SKM-1 treated with dmso at 0.1 percent for 144 hours (cell line): ENCODE data around the gene HUNK.

ENCODE experiments used
- DNase-seq: peaks from one replicate; lab custom pipeline; 2025; ENCODE audit not compliant: unreplicated experiment; lab: John Stamatoyannopoulos, UW

Gene HUNK

DNA sequence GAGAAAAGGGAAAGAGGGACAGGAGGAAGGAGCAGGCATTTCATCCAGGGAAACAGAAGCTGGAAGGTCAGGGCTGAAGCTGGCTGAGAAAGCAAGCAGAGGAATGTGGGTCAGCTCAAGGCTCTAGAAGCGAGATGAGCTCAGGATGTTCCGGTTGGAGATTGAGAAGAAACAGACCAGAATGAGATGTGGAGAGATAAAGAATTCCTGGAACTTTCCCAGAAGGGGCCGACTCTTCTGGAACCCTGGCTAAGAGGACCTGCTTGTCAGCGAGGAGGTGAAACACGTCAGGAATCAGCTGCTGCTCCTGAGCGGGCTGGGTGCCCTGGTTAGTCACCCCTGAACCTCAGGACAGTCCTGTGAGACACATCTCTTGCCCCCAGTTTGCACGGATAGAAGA lies 75.9 kb downstream of the HUNK start:
- no peak for DNase-seq

DNA sequence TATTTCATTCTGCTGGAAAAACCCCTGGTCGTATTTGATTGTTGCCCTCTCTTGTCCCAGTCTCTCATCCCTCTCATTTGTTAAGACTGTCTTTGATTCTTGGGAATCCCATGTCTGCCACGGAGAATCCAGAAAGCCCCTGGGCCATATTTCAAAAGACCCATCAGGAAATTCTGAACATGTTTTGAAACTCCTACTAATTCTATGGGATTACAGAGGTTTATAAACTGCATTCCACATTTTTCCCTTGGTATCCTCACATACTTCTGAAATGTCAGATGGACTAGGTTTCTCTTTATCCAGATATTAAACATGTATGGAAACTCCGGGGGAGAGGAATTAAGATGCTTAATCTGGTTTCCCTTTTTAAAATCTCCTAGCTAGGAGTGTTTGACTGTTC lies 80.0 kb downstream of the HUNK start:
- no peak for DNase-seq

DNA sequence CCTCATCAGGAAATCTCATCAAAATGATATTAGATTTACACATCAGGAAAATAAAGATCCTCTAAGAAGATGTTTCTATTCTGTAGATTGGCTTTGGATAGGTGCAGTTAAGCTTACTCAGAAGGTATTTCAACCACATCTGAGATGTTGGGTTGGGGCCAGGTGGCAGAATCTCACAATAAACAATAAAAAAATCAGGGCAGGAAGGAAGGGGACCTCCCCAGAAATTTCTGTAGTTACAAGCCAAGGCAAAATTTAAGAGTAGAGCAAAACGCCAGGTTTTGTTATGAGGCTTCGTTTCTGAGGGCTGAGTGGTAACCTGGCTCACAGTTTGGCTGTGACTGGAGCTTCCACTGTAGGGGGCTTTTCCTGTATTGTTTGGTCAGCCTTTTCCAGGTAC lies 84.8 kb downstream of the HUNK start:
- DNase-seq, result no peak

DNA sequence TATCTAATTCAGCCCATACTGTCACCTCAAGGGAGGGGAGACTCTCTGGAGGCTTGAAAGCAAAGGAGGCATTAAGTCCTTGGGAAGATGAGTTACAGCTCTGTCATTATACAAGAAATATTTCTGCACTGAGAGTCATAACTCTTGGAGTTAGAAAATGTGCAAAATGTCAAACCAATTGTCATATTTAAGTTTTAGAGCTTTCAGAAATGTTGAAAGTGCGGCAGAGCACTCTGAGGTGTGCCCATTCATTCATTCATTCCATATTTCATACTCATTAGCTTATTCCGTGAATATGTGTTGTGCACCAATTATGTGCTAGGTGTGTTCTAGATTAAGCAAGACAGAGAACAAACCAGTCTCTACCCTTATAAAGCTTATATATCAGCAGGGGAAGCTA lies 87.1 kb downstream of the HUNK start:
- no peak for DNase-seq

DNA sequence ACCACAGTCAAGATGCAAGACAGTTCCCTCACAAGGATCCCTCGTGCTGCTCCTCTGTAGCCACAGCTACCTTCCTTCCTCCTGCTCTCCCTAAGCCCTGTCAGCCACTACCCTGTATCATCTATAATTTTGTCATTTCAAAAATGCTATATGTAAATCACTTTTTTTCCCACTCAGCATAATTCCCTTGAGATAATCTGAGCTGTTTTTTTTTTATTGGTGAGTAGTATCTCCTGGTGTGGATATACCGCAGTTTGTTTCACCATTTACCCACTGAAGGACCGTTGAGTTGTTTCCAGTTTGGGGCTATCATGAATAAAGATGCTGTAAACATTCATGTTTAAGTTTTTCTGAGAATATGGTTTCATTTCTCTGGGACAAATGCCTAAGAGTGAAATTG lies 88.2 kb downstream of the HUNK start:
- DNase-seq, result no peak

DNA sequence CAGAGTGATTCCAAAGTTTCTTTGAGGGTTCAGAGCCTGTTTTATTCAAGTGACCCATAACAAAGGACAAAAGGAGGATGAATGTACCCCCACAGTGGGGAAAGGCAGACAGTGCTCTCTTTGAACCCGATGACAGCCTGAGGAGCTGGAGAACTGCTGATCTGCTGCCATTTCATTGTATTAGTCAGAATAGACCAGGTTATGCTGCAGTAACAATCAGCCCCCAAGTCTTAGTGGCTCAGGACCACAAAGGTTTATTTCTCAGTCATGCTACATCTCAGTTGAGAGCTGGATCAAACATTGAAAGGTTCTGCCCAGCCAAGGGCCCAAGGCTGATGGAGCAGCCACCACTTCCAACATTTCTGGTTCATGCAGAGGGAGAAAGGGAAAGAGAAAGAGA lies 88.9 kb downstream of the HUNK start:
- DNase-seq, result no peak

DNA sequence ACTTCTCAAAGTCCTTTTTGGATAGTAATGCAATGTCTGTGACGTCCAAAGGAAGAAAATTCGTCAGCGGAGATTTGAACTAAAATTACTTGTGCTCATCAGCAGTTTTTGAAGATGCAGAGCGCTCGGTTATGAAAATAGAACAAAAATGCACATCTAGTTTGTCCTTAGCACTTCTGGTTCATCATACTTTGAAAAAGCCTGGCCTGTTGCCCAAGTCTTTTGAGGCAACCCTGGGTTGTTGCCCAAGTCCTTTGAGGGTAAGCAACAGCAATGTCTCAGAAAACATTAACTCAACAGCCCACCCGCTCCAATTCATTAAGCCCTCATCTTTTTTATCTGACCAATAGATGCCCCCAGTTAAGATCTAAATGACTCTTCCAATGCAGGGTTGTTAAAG lies 91.9 kb downstream of the HUNK start:
- no peak for DNase-seq

DNA sequence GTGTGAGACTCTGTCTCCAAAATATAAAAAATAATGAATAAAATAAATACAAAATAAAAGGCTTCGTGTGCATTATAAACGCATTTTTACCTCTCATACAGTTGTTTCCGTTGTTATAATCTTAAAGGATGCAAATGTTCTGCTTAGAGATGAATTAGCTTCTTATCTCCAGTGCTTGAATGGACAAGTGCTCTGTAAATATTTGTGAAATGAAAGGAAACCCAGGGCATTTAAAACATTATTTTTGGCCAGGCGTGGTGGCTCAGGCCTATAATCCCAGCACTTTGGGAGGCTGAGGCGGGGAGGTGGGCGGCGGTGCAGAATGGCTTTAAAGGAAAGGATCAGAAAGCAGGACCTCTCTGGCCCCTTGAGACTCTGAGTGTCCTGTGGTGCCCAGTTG lies 94.5 kb downstream of the HUNK start:
- no peak for DNase-seq

DNA sequence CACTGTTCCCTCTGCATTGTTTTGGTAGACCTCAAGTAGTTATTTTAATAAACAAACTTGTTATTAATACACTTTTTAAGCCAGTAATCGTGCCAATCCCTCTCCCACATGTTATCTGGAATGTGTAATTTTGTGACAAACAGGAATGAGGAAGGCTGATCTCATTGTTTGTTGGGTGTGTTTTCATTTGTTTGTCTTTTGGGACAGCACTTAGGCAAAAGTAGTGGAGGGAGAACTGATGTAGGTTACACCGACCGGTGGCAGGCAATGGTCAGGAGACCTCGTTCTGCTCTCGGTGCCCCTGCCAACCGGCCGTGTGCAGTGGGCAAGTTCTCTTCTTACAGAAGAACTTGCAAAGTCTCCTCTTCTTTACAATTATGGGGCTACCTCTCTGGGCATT lies 99.8 kb downstream of the HUNK start:
- DNase-seq, result no peak

DNA sequence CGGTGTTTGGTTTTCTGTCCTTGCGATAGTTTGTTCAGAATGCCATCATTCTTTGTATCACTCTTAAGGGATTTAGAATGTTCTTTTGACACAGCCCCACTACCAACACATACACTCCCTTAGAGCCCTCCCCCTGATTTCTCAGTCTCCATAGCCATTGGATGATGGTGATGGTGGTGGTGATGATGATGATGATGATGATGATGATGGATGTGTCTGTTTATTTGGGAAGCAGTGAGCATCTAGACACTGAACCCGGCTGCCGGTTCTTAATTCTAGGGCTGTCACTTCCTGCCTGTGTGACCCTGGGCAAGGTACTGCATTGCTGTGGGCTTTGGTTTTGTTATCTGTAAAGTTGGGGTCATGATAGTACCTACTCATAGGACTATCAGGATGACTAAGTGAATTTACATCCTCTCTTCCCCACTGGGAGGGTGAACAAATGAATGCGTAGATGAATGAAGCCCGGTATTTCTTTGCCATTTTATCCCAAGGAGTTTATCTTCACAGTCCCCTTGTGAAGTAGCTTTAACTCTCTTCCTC lies 100.7 kb downstream of the HUNK start:
- DNase-seq, result no peak

DNA sequence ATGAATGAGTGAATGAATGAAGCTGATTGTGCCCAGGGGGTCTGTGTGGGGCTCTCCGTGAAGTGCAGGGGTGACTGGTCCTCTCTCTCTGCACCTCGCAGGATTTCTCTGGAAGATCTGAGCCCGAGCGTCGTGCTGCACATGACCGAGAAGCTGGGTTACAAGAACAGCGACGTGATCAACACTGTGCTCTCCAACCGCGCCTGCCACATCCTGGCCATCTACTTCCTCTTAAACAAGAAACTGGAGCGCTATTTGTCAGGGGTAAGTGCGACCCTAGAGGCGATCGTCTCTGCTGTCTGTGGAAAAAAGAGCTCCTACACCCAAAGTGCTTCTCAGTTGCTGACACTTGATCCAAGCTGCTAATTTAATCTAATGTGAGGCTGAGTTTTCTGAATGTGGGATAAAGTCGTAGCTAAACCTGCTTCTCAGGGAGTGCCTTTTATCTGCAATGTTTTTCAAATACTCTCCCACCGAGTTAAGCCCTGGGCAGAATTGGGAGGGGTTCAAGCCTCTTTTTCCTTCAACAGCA lies 101.7 kb downstream of the HUNK start:
- peak; percentile 30 for DNase-seq

DNA sequence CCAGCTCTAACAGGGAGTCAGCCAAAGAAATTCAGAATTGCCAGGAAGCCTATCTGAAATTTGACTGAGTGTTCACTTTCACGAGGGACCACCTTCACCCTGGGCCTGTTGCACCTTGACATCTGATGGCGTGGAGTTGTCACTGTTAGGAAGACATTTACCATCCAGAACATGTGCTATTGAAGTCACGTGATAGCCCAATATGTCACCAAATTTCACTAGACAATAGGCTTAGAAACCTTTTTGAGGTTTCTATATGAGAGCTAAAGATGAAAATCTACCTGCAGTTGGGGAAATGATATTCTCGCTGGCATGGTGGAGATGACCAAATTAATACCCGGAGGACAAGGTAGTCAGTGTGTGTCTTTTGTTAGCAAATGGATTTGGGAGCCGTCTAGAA lies 102.7 kb downstream of the HUNK start:
- no peak for DNase-seq

DNA sequence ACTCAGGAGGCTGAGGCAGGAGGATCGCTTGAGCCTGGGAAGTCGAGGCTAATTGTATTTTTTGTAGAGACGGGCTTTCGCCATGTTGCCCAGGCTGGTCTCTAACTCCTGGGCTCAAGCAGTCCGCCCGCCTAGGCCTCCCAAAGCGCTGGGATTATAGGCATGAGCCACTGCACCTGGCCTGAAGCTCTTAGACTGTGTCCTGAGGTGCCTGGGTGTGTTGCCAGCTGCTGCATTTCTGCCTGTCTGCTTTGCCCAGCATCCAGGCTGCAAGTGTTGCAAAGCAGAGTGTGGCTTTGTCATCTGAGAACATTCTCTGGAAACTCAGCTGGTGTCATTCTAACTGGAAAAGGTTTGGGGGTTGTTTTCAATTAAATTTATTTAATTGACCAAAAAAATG lies 105.0 kb downstream of the HUNK start:
- DNase-seq, result no peak

DNA sequence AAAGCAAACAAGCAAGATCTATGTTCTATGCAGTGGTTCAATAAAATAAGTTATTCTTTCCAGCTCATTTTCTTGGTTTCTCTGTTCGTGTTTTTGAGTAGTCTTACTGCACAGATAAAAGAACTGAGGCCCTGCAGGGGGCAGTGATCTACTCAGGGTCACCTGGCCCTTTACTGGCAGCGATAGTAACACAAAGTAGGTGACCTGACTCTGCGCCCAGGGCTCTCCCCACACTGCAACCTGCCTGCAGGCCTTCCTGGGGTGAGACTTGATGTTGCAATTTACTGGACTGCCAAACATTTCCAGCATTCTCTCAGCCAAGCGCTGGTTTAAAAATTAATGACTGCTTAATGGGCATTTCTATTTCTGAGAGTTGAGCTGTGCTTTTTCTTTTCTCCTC lies 110.3 kb downstream of the HUNK start:
- no peak for DNase-seq

DNA sequence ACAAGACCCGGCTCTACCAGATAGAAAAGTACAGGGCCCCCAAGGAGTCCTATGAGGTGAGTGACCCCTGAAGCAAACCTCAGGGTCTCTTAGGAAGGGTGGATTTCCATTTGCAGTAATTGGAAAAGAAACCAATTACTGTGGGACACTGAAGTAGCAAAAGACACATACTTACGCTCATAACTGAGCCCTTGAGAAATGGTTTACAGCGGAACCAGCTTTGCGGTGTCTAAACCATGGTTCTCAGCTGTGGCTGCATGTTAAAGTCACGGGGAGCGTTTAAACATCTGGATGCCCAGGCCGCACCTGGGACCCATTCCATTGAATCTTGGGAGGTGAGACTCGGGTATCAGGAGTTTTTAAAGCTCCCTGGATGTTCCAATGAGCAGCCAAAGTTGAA lies 110.7 kb downstream of the HUNK start:
- DNase-seq, result no peak

DNA sequence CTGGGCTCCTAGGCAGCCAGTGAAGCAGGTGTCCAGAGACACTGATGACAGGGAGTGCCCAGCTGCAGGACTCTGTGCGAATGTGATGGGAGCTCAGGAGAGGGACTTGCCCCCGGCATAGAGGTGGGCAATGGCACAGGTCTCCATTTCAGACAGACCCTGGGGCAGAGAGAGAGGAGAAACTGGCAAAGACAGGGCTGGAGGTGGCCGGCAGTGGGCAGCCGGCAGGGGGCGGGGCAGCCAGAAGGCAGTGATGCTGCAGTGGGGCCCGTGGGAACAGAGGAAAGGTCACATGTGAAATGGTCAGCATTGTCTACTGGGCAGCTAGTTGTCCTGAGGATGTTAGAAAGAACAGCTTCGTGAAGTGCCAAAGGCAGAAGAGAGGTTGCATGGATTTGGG lies 112.6 kb downstream of the HUNK start:
- DNase-seq, result no peak

DNA sequence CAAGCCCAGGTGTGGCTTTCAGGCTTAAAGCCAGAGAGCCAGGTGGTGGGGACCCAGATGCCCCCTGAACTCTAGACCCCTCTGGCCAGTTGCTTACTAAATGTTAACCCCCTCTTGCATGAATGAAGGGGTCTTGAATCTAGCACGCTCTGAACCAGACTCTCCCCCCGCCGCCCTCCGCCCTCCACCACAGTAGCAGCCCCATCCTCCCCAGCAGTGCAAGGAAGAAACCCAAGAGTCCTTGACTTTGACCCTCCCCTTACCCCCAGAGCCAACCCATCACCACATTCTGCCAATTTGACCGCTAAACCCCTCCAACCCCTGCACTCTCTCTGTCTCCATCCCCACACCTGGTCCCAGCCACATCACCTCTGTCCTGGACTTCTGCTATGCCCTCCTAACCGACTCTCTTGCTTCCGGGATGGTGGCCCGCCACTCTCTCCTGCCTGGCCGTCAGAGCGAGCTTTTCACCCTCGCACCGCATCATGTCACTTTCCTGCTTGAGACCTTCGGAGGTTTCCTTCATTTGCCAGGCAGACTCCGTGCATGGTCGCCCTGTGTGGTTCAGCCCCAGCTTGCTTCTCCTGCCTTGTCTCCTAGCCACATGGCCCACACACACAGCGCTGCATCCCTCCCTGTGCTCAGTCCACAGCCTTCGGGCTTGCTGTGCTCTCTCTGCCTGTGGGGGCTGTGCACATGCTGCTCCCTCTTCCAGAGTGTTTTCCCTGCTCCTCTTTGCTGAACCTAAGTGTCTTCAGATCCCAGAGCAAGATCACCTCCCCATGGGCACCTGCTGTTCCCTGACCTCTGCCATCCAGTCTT lies 113.4 kb downstream of the HUNK start:
- DNase-seq, result no peak

DNA sequence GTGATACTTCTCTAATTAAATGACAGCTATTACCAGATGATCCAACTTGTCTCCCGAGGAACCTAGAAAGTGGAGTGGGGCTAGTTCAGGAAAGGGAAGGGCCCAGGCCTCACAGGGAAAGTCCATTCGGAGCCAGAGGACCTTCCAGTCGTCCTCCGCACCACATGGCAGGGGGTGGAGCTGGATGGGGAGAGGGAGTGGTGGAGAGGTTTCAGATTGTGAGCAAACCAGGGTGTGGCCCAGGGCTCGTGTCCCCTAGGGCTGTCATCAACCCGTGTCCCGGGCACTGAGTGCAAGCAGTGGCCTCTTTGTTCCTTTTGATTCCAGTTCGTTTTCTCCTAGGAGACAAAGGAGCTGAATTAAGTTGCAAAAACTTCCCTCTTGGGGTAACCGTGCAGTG lies 114.9 kb downstream of the HUNK start:
- no peak for DNase-seq

DNA sequence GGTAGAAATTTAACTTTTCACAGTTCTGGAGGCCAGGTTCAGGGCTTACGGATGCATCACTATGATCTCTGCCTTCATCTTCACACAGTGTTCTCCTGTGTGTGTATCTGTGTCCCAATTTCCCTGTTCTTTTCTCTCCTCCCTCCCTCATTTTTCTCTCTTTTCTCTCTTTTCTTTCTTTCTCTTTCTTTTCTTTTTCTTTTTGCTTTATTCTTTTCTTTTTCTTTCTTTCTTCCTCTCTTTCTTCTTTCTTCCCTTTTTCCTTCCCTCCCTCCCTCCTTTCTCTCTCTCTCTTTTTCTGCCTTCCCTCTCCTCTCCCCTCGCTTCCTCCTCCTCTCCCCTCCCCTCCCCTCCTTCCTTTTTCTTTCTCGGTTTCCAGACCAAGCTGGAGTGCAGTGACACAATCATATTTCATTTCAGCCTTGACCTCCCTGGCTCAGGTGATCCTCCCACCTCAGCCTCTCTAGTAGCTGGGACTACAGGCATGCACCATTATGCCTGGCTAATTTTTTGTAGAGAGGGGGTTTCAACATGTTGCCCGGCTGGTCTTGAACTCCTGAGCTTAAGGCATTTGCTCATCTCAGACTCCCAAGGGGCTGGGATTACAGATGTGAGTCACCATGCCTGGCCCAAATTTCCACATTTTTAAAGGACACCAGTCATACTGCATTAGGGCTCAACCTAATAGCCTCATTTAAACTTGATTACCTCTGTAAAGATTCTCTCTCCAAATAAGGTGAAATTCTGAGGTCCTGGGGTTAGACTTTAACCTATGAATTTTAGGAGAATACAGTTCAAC lies 115.9 kb downstream of the HUNK start:
- DNase-seq, result no peak

DNA sequence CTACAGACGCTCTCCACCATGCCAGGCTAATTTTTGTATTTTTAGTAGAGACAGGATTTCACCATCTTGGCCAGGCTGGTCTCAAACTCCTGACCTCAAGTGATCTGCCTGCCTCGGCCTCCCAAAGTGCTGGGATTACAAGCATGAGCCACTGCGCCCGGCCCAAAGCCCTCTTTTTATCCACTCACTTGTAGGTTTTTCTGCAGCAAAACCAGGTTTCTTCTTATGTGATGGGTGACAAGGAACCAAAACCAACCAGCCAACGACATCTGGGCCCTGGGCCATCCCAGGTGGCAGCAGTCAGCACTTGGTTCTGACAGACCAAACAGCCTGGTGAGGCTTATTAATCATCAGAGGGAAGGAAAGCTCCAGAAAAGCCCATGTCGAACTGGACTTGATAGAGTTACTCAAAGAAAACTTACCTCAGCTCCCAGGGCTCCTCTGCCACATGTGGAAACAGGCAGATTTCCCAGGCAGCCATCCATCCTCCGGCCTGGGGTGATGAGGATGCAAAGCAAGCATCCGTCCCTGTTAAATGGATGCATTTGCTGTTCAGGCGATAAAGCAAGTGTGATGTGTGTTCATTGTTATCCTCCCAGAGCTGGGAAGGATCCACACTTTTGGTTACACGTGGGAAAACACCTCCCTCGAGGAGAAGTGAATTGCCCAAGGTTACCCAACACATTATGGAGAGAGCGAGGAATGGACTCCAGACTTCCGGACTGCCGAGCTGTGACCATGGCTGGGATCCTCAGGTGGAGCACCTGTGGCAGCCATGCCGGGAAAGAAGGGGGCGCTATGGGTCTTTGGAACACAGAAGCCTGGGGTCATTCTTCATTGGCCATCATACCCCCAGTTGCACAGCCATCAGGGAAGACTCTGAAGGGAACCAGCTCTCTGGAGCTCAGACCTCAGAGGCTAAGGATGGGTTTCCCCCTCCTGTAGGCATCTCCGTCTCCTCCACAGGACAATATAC lies 118.8 kb downstream of the HUNK start:
- no peak for DNase-seq

DNA sequence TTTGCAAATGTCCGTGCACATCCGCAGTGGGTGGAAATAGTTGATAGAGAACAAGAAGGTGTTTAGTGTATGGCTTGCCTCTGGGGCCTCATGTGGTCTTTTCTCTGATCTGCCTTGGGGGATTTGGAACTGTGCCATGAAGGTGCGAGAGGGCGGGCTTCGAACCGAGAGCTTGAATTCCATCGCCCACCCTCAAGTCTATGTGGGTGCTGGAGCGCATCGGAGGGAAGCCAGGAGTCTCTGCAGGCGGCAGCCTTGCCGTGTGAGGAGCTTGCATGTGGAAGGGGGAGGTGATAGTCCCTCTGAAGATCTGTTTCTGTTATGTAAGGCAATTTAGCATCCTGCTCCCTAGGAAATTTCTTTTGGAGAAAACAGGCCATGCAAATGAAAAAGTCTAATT lies 119.6 kb downstream of the HUNK start:
- no peak for DNase-seq
